ENCODE measurements around the gene DOCK10.
"Not testable (repeated sequence)": the region's sequence is repeated elsewhere in the genome, so short reads cannot be mapped to it uniquely, and the experiment has no call there.

The DOCK10 gene

DNA sequence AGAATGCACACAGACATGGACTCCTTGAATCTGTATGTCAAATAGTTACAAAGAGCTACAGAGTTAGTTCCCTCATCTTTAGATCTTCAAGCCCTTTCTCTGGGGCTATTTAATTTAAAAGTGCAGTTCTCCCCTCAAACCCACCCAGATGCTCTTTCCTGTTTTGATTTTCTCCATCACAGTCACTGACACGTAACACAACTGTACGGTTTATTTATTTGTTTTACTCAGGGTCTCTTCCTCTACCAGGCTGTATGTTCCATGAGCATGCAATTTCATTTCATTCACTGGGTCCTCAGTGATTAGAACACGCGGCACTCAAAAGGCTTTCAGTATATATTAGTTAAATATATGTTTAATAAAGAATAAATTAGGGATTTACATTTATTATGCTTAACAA lies 94.7 kb downstream of the DOCK10 start:
- no peak overlapping the region for H3K4me3 ChIP-seq (ENCODE audit: low read depth, low read length)
- no peak for DNase-seq (ENCODE audit: low read depth)
- TF ChIP-seq, protein P1, sequence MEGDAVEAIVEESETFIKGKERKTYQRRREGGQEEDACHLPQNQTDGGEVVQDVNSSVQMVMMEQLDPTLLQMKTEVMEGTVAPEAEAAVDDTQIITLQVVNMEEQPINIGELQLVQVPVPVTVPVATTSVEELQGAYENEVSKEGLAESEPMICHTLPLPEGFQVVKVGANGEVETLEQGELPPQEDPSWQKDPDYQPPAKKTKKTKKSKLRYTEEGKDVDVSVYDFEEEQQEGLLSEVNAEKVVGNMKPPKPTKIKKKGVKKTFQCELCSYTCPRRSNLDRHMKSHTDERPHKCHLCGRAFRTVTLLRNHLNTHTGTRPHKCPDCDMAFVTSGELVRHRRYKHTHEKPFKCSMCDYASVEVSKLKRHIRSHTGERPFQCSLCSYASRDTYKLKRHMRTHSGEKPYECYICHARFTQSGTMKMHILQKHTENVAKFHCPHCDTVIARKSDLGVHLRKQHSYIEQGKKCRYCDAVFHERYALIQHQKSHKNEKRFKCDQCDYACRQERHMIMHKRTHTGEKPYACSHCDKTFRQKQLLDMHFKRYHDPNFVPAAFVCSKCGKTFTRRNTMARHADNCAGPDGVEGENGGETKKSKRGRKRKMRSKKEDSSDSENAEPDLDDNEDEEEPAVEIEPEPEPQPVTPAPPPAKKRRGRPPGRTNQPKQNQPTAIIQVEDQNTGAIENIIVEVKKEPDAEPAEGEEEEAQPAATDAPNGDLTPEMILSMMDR (IDR thresholded peaks at IDR 0.05; ENCODE audit: insufficient read depth, low read depth, low read length, missing control alignments), result no peak

DNA sequence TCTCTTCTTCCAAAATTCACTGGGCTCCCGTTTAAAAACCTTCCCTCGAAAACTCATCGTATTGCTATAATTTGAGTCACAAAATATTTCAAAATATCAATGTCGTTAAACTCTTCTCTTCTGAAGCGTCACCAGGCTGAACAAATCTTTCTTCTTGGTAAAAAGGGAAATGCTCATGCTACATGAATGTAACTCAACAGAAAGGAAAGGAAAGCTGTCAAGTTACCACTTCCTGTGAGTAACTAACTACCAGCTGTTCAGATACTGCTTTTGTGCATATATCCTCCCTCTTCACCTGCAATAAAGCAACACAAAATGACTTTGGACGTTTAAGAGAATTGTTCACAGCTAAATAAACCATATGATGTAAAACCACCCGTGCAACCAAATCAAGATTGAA lies 95.4 kb downstream of the DOCK10 start:
- peak overlapping the region; percentile 76 for H3K4me3 ChIP-seq (ENCODE audit: low read depth, low read length)
- peak; percentile 77 for DNase-seq (ENCODE audit: low read depth)
- TF ChIP-seq, protein P1 (IDR thresholded peaks at IDR 0.05; ENCODE audit: insufficient read depth, low read depth, low read length, missing control alignments), result no peak

DNA sequence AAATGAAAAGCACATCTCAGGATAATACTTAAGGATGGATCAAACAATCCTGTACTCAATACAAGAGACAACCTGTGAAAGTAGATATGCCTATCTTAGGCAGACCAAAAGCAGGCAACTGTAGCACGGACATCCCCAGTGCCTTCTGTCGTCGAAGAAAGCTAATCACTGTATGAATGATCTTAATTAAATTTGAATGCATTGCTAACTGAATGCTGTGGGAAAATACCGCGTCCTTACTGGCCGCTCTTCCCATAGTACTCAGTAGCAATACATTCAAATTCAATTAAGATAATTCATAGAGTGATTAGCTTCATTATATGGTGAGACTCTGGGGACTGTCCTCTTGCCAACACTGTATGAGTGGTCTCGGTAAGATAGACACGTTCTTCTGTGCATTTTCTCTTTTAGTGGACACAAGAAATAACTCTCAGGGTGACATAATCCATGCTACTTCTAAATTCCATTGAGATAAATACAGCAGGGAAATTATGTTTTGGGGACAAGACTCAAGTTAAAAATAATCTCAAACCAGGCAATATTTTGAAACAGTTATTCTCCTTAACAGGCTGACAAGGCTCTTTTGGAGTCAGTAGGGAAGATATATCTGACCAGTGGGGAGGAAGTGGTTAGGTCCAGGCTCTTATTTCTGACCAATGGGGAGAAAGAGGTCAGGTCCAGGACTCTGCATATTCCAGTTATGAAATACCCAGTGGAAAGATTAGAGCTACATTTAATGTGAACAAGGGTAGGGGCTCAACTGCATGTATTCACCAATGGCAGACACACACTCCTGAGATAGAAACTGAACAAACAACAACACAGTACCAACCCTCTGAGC lies 97.3 kb downstream of the DOCK10 start:
- TF ChIP-seq, protein P1 (IDR thresholded peaks at IDR 0.05; ENCODE audit: insufficient read depth, low read depth, low read length, missing control alignments), result no peak
- H3K4me3 ChIP-seq (ENCODE audit: low read depth, low read length), result peak overlapping the region; percentile 76
- DNase-seq (ENCODE audit: low read depth), result no peak

DNA sequence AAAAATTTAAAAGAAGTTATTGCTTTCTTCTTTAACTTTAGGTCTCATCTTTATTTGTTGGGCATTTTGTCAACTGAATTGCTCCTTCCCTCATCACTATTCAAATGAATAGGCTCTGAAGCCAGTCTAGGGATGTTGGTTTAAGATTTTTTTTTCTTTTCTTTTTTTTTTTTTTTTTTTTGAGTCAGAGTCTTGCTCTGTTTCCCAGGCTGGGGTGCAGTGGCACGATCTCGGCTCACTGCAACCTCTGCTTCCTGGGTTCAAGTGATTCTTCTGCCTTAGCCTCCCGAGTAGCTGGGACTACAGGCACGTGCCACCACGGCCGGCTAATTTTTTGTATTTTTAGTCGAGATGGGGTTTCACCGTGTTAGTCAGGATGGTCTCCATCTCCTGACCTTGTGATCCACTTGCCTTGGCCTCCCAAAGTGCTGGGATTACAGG lies 98.6 kb downstream of the DOCK10 start:
- peak overlapping the region; percentile 76 for H3K4me3 ChIP-seq (ENCODE audit: low read depth, low read length)
- not testable (repeated sequence) for DNase-seq (ENCODE audit: low read depth)

DNA sequence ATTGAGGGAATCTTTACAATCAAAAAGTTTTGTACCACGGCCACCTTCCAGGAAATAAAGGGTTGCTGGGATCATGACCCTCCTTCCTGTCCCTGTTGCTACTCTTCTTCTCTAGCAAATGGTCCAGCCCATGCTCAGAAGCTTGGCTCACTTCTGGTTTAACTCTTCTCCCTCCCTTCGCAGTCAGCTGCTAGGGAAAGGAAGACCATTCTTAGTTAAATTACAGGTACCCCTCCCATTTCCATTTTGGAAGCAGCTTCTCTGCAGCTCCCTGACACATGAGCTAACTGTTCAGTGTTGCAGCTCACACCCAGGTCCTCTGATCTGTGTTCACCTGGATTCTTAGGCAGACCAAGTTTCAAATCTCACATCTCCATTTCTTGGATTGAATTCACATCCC lies 100.3 kb downstream of the DOCK10 start:
- TF ChIP-seq, protein P1 (IDR thresholded peaks at IDR 0.05; ENCODE audit: insufficient read depth, low read depth, low read length, missing control alignments), result no peak
- peak overlapping the region; percentile 20 for H3K4me3 ChIP-seq (ENCODE audit: low read depth, low read length)
- DNase-seq (ENCODE audit: low read depth), result no peak

DNA sequence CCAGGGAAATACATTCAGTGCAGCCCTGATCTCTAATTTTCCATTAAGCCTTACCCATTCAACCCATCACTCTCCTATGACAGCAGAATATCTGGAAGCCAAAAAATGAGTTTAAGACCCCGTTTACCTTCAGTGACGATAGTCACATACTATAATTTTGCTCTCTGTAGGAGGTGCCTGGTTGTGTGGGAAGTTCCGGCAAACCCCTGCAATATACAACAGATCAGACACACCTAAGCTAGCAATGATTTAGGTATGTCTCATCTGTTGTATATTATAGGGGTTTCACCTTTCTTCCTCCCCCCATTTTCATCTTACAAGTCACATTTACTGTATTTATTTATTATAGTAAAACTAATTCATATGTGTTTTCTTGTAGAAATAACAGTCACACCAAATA lies 101.7 kb downstream of the DOCK10 start:
- no peak overlapping the region for H3K4me3 ChIP-seq (ENCODE audit: low read depth, low read length)
- no peak for DNase-seq (ENCODE audit: low read depth)
- TF ChIP-seq, protein P1 (IDR thresholded peaks at IDR 0.05; ENCODE audit: insufficient read depth, low read depth, low read length, missing control alignments), result no peak

DNA sequence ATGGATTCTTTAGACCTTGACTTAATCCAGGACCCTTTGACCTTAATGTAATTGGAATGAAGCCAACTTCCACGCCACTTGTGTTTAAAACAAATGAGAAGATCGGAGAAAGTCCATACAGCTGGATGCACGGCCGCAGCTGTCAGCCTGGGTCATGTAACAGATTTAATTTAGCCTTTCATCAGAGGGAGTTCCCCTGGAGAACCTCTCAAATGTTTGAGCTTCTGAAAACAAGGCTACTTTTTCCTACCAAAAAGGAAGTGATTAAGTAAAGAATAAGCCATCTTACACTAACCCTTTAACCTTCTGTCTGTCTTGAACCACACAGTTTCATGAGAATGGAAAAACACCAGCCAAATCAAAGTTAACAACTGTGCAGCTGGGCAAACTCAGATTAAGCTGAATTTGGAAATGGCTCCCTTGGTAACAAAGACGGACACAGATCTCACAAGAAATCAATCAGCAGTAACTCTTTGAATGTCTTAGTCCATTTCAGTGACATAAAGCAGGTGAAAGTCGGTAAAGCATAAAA lies 103.6 kb downstream of the DOCK10 start:
- DNase-seq (ENCODE audit: low read depth), result peak; percentile 57
- H3K4me3 ChIP-seq (ENCODE audit: low read depth, low read length), result peak overlapping the region; percentile 20
- TF ChIP-seq, protein P1 (IDR thresholded peaks at IDR 0.05; ENCODE audit: insufficient read depth, low read depth, low read length, missing control alignments), result no peak
